OCI-LY7 (cell line): ENCODE data around the gene GSG1L.

Source experiments
- EZH2phosphoT487 ChIP-seq: fragments of 200-600 bp; sonication (generic); IDR thresholded peaks from 2 replicates; pipeline ENCODE4 v1.6.1; 2018; ENCODE audit warnings: low read depth, borderline replicate concordance, mild to moderate bottlenecking, mixed run types, antibody characterized with exemption, low read length, moderate library complexity, mixed read lengths
- TF ChIP-seq, protein P1 (sequence below): fragments of 200-600 bp; sonication (generic); conservative IDR thresholded peaks from 2 replicates; pipeline ENCODE4 v1.5.1; 2014; ENCODE audit warnings: mild to moderate bottlenecking, antibody characterized with exemption, low read length, moderate library complexity, mixed read lengths

DNA sequence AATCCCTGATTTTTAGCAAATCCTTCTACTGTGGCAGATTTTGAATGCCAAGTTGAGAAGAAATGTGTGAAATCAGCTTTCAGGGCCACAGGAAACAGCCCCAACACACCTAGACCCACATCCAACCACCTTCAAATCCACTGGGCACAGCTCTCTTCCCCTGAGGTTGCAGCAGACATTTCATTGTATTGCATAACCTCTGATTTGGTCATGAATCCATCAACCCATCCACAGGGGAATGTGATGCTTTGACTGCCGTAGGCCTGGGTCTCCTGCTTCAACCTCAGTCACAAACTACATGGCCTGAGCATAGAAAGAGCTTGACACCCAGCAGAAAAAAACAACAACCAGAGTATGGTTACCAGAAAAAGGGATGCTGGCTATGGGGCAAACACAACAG, 145.6 kb downstream of the GSG1L start:
- TF ChIP-seq, protein P1, sequence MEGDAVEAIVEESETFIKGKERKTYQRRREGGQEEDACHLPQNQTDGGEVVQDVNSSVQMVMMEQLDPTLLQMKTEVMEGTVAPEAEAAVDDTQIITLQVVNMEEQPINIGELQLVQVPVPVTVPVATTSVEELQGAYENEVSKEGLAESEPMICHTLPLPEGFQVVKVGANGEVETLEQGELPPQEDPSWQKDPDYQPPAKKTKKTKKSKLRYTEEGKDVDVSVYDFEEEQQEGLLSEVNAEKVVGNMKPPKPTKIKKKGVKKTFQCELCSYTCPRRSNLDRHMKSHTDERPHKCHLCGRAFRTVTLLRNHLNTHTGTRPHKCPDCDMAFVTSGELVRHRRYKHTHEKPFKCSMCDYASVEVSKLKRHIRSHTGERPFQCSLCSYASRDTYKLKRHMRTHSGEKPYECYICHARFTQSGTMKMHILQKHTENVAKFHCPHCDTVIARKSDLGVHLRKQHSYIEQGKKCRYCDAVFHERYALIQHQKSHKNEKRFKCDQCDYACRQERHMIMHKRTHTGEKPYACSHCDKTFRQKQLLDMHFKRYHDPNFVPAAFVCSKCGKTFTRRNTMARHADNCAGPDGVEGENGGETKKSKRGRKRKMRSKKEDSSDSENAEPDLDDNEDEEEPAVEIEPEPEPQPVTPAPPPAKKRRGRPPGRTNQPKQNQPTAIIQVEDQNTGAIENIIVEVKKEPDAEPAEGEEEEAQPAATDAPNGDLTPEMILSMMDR = no peak
- TF ChIP-seq EZH2phosphoT487 = no peak
